Hepatocyte (in vitro differentiated cells): ENCODE data around the gene RTP3. TPM values are rescaled to one million over a fixed set of nuclear protein-coding genes. Genes with fewer than 3 reads are reported as not detected.

Experiments
- DNase-seq: peaks from one replicate; pipeline ENCODE4 v3.0.0-alpha.2; 2016; ENCODE audit warnings: low spot score
- H2AFZ ChIP-seq: fragments of 200-600 bp; sonication (generic); 2 replicates; pipeline ENCODE4 v1.6.0; 2016; ENCODE audit warnings: antibody characterized with exemption, mild to moderate bottlenecking
- H3K27ac ChIP-seq: fragments of 200-600 bp; sonication (generic); 2 replicates; pipeline ENCODE4 v1.5.1; 2016; ENCODE audit warnings: mild to moderate bottlenecking
- H3K27me3 ChIP-seq: fragments of 200-600 bp; sonication (generic); 2 replicates; pipeline ENCODE4 v1.6.1; 2016
- H3K36me3 ChIP-seq: fragments of 200-600 bp; sonication (generic); replicated peaks from 2 replicates; pipeline ENCODE4 v1.5.1; 2016; ENCODE audit warnings: low read depth; ENCODE audit not compliant: insufficient read depth
- H3K4me1 ChIP-seq: fragments of 200-600 bp; sonication (generic); 2 replicates; pipeline ENCODE4 v1.5.1; 2016; ENCODE audit warnings: mild to moderate bottlenecking, moderate library complexity; ENCODE audit not compliant: insufficient read depth
- H3K4me2 ChIP-seq: fragments of 200-600 bp; sonication (generic); 2 replicates; pipeline ENCODE4 v1.6.0; 2016
- H3K4me3 ChIP-seq: fragments of 200-600 bp; sonication (generic); 2 replicates; pipeline ENCODE4 v1.5.1; 2016; ENCODE audit warnings: mild to moderate bottlenecking
- H3K79me2 ChIP-seq: fragments of 200-600 bp; sonication (generic); 2 replicates; pipeline ENCODE4 v1.6.0; 2017; ENCODE audit warnings: mild to moderate bottlenecking
- H3K9me2 ChIP-seq: fragments of 200-600 bp; sonication (generic); replicated peaks from 2 replicates; pipeline ENCODE4 v1.6.0; 2017; ENCODE audit warnings: mild to moderate bottlenecking; ENCODE audit not compliant: insufficient read depth
- H3K9me3 ChIP-seq: fragments of 200-600 bp; sonication (generic); 2 replicates; pipeline ENCODE4 v1.5.1; 2016; ENCODE audit warnings: low read depth, mild to moderate bottlenecking
- H4K20me1 ChIP-seq: fragments of 200-600 bp; sonication (generic); 2 replicates; pipeline ENCODE4 v1.6.0; 2016; ENCODE audit warnings: mild to moderate bottlenecking; ENCODE audit not compliant: insufficient read depth, poor library complexity, severe bottlenecking
- CTCF ChIP-seq: fragments of 200-600 bp; sonication (generic); IDR thresholded peaks from 2 replicates; pipeline ENCODE4 v1.5.1; 2016; ENCODE audit warnings: antibody characterized with exemption, mild to moderate bottlenecking; ENCODE audit not compliant: poor library complexity
- EZH2 ChIP-seq: fragments of 200-600 bp; sonication (generic); IDR thresholded peaks from 2 replicates; pipeline ENCODE4 v1.6.1; 2016; ENCODE audit warnings: antibody characterized with exemption, mild to moderate bottlenecking, borderline replicate concordance
- EZH2phosphoT487 ChIP-seq: fragments of 200-600 bp; sonication (generic); IDR thresholded peaks from one replicate; pipeline ENCODE4 v1.6.1; 2018; ENCODE audit warnings: antibody characterized with exemption, mild to moderate bottlenecking, low read depth, moderate library complexity; ENCODE audit not compliant: unreplicated experiment, severe bottlenecking
- WGBS: methylation state at CpG from one replicate; pipeline ENCODE4 v1.1.6; 2016; ENCODE audit warnings: low lambda C conversion rate; ENCODE audit errors: missing lambda C conversion rate; 5-methylcytosine and 5-hydroxymethylcytosine counted together
- polyA plus RNA-seq: library from polyadenylated mRNA; unstranded; fragments of >200 nt; fragmentation: Nextera tagmentation; extraction: Ambion mirVana; gene quantifications from 2 replicates; pipeline ENCODE4 v1.2.1, GENCODE V29; 2016
- total RNA-seq: library from RNA; depleted of rRNA; stranded (reverse); fragments of >200 nt; gene quantifications from 2 replicates; pipeline ENCODE4 v1.2.3, GENCODE V29; 2014

The RTP3 gene
- total and polyA plus RNA-seq, 2 experiments from 2014 or later = 1.8 to 2.0 TPM

GRCh38 chr3:46508850-46509591 lies 11.2 kb downstream of the RTP3 start:
- H3K9me3 ChIP-seq = no peaks in the 10 kb centered on the region
- H3K27me3 ChIP-seq = no peaks in the 10 kb centered on the region
- H2AFZ ChIP-seq = no peak overlapping the region
- no peaks in the 10 kb centered on the region for H3K36me3 ChIP-seq
- H4K20me1 ChIP-seq = no peaks in the 10 kb centered on the region
- no peak for TF ChIP-seq EZH2
- TF ChIP-seq EZH2phosphoT487 = no peak
- TF ChIP-seq CTCF = no peak
- no peak for DNase-seq
- H3K79me2 ChIP-seq = no peaks in the 10 kb centered on the region
- H3K4me1 ChIP-seq = no peaks in the 10 kb centered on the region
- 64% methylated on average over 4 of the region's 4 CpGs for WGBS
- no peaks in the 10 kb centered on the region for H3K9me2 ChIP-seq
- no peak overlapping the region for H3K4me2 ChIP-seq
- H3K4me3 ChIP-seq = no peak overlapping the region
- no peak overlapping the region for H3K27ac ChIP-seq

GRCh38 chr3:46509661-46510187 lies 11.9 kb downstream of the RTP3 start:
- TF ChIP-seq CTCF (no peak), EZH2 (no peak), EZH2phosphoT487 (no peak)
- Histone ChIP-seq H4K20me1 (no peaks in the 10 kb centered on the region), H3K4me2 (no peak overlapping the region), H3K27me3 (no peaks in the 10 kb centered on the region), H3K4me3 (no peak overlapping the region), H3K9me2 (no peaks in the 10 kb centered on the region), H3K36me3 (no peaks in the 10 kb centered on the region), H3K9me3 (no peaks in the 10 kb centered on the region), H3K79me2 (no peaks in the 10 kb centered on the region), H2AFZ (no peak overlapping the region), H3K27ac (no peak overlapping the region), H3K4me1 (no peaks in the 10 kb centered on the region)
- no peak for DNase-seq
- 65% methylated on average over 4 of the region's 4 CpGs for WGBS

GRCh38 chr3:46512191-46512749 lies 14.5 kb downstream of the RTP3 start:
- 84% methylated on average over 2 of the region's 2 CpGs for WGBS
- no peak overlapping the region for H3K4me3 ChIP-seq

More at GRCh38 chr3:46512191-46512749, 14.5 kb downstream of the RTP3 start:
- no peaks in the 10 kb centered on the region for H3K27me3 ChIP-seq
- H4K20me1 ChIP-seq = no peaks in the 10 kb centered on the region
- no peaks in the 10 kb centered on the region for H3K9me2 ChIP-seq
- no peak overlapping the region for H2AFZ ChIP-seq
- H3K36me3 ChIP-seq = no peaks in the 10 kb centered on the region
- H3K4me2 ChIP-seq = no peak overlapping the region
- H3K27ac ChIP-seq = no peak overlapping the region
- H3K9me3 ChIP-seq = no peaks in the 10 kb centered on the region
- H3K79me2 ChIP-seq = no peaks in the 10 kb centered on the region
- no peak for DNase-seq
- no peak for TF ChIP-seq EZH2
- no peak for TF ChIP-seq EZH2phosphoT487
- TF ChIP-seq CTCF = no peak
- no peaks in the 10 kb centered on the region for H3K4me1 ChIP-seq
